GM23248 (cell line): ENCODE measurements around the gene GEMIN5. TPM values are rescaled to one million over a fixed set of nuclear protein-coding genes. Genes with fewer than 3 reads are reported as not detected.

Experiments
- DNase-seq: peaks from one replicate; pipeline ENCODE4 v3.0.0-alpha.2; 2015
- H2AFZ ChIP-seq: fragments of 200-600 bp; sonication (generic); 2 replicates; pipeline ENCODE4 v1.6.1; 2016; ENCODE audit warnings: antibody characterized with exemption
- H3F3A ChIP-seq: fragments of 200-600 bp; sonication (generic); 2 replicates; pipeline ENCODE4 v1.6.1; 2016; ENCODE audit warnings: mild to moderate bottlenecking, antibody characterized with exemption, mixed run types; ENCODE audit not compliant: insufficient read depth
- H3K27ac ChIP-seq: fragments of 200-600 bp; sonication (generic); 2 replicates; pipeline ENCODE4 v1.5.1; 2016; ENCODE audit warnings: mild to moderate bottlenecking
- H3K27me3 ChIP-seq: fragments of 200-600 bp; sonication (generic); replicated peaks from 2 replicates; pipeline ENCODE4 v1.6.1; 2016; ENCODE audit warnings: mild to moderate bottlenecking; ENCODE audit not compliant: insufficient read depth
- H3K36me3 ChIP-seq: fragments of 200-600 bp; sonication (generic); 2 replicates; pipeline ENCODE4 v1.6.1; 2016; ENCODE audit warnings: low read depth, mild to moderate bottlenecking
- H3K4me1 ChIP-seq: fragments of 200-600 bp; sonication (generic); 2 replicates; pipeline ENCODE4 v1.6.1; 2016; ENCODE audit warnings: mild to moderate bottlenecking; ENCODE audit not compliant: insufficient read depth
- H3K4me2 ChIP-seq: fragments of 200-600 bp; sonication (generic); one replicate; pipeline ENCODE4 v1.6.1; 2016; ENCODE audit warnings: mild to moderate bottlenecking; ENCODE audit not compliant: unreplicated experiment
- H3K4me3 ChIP-seq: fragments of 200-600 bp; sonication (generic); 2 replicates; pipeline ENCODE4 v1.5.1; 2016; ENCODE audit warnings: mild to moderate bottlenecking
- H3K79me2 ChIP-seq: fragments of 200-600 bp; sonication (generic); 2 replicates; pipeline ENCODE4 v1.6.1; 2016; ENCODE audit warnings: mild to moderate bottlenecking; ENCODE audit not compliant: insufficient read depth
- H3K9ac ChIP-seq: fragments of 200-600 bp; sonication (generic); 2 replicates; pipeline ENCODE4 v1.6.1; 2016; ENCODE audit warnings: mild to moderate bottlenecking
- H3K9me2 ChIP-seq: fragments of 200-600 bp; sonication (generic); 2 replicates; pipeline ENCODE4 v1.6.1; 2016; ENCODE audit warnings: mixed run types, mild to moderate bottlenecking, moderate library complexity; ENCODE audit not compliant: insufficient read depth
- H3K9me3 ChIP-seq: fragments of 200-600 bp; sonication (generic); one replicate; pipeline ENCODE4 v1.6.1; 2017; ENCODE audit warnings: low read depth
- H4K20me1 ChIP-seq: fragments of 200-600 bp; sonication (generic); 2 replicates; pipeline ENCODE4 v1.6.0; 2016; ENCODE audit not compliant: insufficient read depth
- EZH2 ChIP-seq: fragments of 200-600 bp; sonication (generic); IDR thresholded peaks from 2 replicates; pipeline ENCODE4 v1.6.1; 2018; ENCODE audit warnings: antibody characterized with exemption, mild to moderate bottlenecking; ENCODE audit not compliant: insufficient read depth, poor library complexity, severe bottlenecking
- EZH2phosphoT487 ChIP-seq: fragments of 200-600 bp; sonication (generic); IDR thresholded peaks from 2 replicates; pipeline ENCODE4 v1.6.1; 2018; ENCODE audit warnings: antibody characterized with exemption, moderate library complexity, mild to moderate bottlenecking, low read depth; ENCODE audit not compliant: insufficient read depth
- WGBS, 2 experiments: methylation state at CpG; one replicate each; pipeline ENCODE4 v1.1.6; 2015 to 2017; ENCODE audit warnings: low lambda C conversion rate in 2 of 2, low coverage in 1 of 2; ENCODE audit errors: missing lambda C conversion rate in 2 of 2; 5-methylcytosine and 5-hydroxymethylcytosine counted together
- in situ Hi-C: fragments of 300-500 bp; cut with MboI; formaldehyde crosslinking; loops from 2 replicates; pipeline ENCODE4 v1.15.0; 2020
- polyA plus RNA-seq: library from polyadenylated mRNA; unstranded; fragments of >200 nt; fragmentation: Nextera tagmentation; extraction: Ambion mirVana; gene quantifications from 2 replicates; pipeline ENCODE4 v1.2.1, GENCODE V29; 2016
- total RNA-seq: library from RNA; depleted of rRNA; stranded (reverse); fragments of >200 nt; shearing (Covaris generic); gene quantifications from 2 replicates; pipeline ENCODE4 v1.2.3, GENCODE V29; 2014

GEMIN5 gene
- total and polyA plus RNA-seq, 2 experiments from 2014 or later = 9.1 to 13.8 TPM

DNA sequence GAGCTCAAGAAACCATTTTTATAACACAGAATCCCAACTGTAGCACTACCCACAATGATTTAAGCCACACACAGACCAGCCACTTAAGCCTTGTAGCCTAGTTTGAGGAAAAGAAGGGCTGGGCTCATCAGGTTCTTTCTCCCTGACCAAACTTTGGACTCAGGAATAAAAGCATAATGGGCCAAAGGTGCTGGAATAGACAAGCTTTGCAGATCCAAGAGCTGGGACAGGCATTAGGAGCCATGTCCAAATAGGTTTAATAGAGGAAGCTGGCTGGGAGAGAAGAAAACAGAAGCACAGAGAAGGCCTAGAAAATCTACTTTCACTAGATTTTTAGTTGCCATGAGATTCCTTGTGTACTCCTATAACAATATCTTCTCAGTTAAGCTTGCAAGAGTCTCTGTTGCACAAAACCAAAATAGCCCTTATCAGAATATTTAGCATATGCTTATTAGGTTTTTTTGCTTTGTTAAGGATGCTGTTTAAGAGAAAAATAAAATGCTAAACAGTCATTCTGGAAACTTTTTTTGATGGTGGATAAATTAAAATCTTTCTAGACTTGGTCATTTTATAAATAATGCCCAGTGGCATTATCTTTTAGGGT lies 41.3 kb downstream of the GEMIN5 start:
- TF ChIP-seq EZH2phosphoT487 (no peak), EZH2 (no peak)
- Histone ChIP-seq H3K27me3 (no peaks in the 10 kb centered on the region), H3K79me2 (no peaks in the 10 kb centered on the region), H3K9me3 (no peaks in the 10 kb centered on the region), H3K4me3 (no peak overlapping the region), H3K9me2 (no peaks in the 10 kb centered on the region), H3F3A (no peaks in the 10 kb centered on the region), H2AFZ (no peak overlapping the region), H3K27ac (no peak overlapping the region), H4K20me1 (no peaks in the 10 kb centered on the region), H3K4me1 (no peaks in the 10 kb centered on the region), H3K4me2 (no peak overlapping the region), H3K9ac (no peak overlapping the region), H3K36me3 (peaks cover 39% of the 10 kb centered on the region; the same call in 1 of the 2 replicates)
- in situ Hi-C loops = no loop called here
- DNase-seq = no peak

GRCh38 chr5:154895606-154896561 lies 42.1 kb downstream of the GEMIN5 start:
- WGBS, 2 experiments = 73 to 76% methylated on average over 14 of the region's 14 CpGs
- H3K4me1 ChIP-seq = no peaks in the 10 kb centered on the region
- H3K9ac ChIP-seq = no peak overlapping the region
- H3F3A ChIP-seq = no peaks in the 10 kb centered on the region
- no peak overlapping the region for H2AFZ ChIP-seq
- no peak overlapping the region for H3K4me3 ChIP-seq
- no peaks in the 10 kb centered on the region for H4K20me1 ChIP-seq
- H3K27me3 ChIP-seq = no peaks in the 10 kb centered on the region
- H3K27ac ChIP-seq = no peak overlapping the region
- in situ Hi-C loops = no loop called here
- H3K36me3 ChIP-seq = peaks cover 34% of the 10 kb centered on the region; the same call in 1 of the 2 replicates
- no peaks in the 10 kb centered on the region for H3K9me3 ChIP-seq
- H3K4me2 ChIP-seq = no peak overlapping the region
- no peak for DNase-seq
- H3K9me2 ChIP-seq = no peaks in the 10 kb centered on the region
- H3K79me2 ChIP-seq = no peaks in the 10 kb centered on the region
- TF ChIP-seq EZH2 = no peak
- no peak for TF ChIP-seq EZH2phosphoT487

GRCh38 chr5:154893381-154893780 lies 44.6 kb downstream of the GEMIN5 start:
- 72 to 75% methylated on average over 5 of the region's 5 CpGs for WGBS, 2 experiments
- no peak for TF ChIP-seq EZH2
- no peak for TF ChIP-seq EZH2phosphoT487

DNA sequence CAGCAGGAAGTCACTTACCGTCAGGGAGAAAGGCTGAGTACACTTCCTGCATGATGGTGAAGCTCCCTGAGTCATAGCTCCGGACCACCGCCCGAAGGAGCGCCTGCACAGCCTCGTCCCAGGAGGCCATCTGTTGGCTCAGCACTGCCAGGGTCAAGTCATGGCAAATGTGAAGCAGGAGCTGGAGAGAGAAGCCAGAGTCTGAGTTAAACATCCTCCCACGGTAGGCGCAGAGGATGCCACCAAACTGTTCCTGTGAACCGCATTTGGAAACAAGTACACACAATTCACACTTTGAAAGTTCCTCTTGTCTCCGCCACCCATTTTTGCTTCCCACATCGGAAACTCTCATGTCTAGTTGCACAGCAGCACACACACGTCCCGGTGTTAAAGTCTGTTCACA lies 45.6 kb downstream of the GEMIN5 start:
- 89% methylated on average over 13 of the region's 13 CpGs for WGBS, 2 experiments
- no peaks in the 10 kb centered on the region for H3K27me3 ChIP-seq
- no peaks in the 10 kb centered on the region for H3F3A ChIP-seq
- H3K27ac ChIP-seq = no peak overlapping the region
- H3K9ac ChIP-seq = no peak overlapping the region
- H3K4me2 ChIP-seq = no peak overlapping the region
- TF ChIP-seq EZH2phosphoT487 = no peak
- TF ChIP-seq EZH2 = no peak
- H3K9me2 ChIP-seq = no peaks in the 10 kb centered on the region
- H3K4me3 ChIP-seq = no peak overlapping the region
- no peak for DNase-seq
- H3K79me2 ChIP-seq = no peaks in the 10 kb centered on the region
- in situ Hi-C loops = no loop called here
- peaks cover 37% of the 10 kb centered on the region for H3K36me3 ChIP-seq
- H2AFZ ChIP-seq = no peak overlapping the region
- H3K4me1 ChIP-seq = no peaks in the 10 kb centered on the region
- H3K9me3 ChIP-seq = no peaks in the 10 kb centered on the region
- no peaks in the 10 kb centered on the region for H4K20me1 ChIP-seq

More at GRCh38 chr5:154893381-154893780, 44.6 kb downstream of the GEMIN5 start:
- H2AFZ ChIP-seq = no peak overlapping the region
- H3K27me3 ChIP-seq = no peaks in the 10 kb centered on the region
- peaks cover 33% of the 10 kb centered on the region for H3K36me3 ChIP-seq
- no peaks in the 10 kb centered on the region for H3K79me2 ChIP-seq
- DNase-seq = no peak
- H3K9me3 ChIP-seq = no peaks in the 10 kb centered on the region
- in situ Hi-C loops = no loop called here
- H3K27ac ChIP-seq = no peak overlapping the region
- no peaks in the 10 kb centered on the region for H4K20me1 ChIP-seq
- H3K9me2 ChIP-seq = no peaks in the 10 kb centered on the region
- H3F3A ChIP-seq = no peaks in the 10 kb centered on the region
- H3K4me3 ChIP-seq = no peak overlapping the region
- H3K4me1 ChIP-seq = no peaks in the 10 kb centered on the region
- H3K9ac ChIP-seq = no peak overlapping the region
- no peak overlapping the region for H3K4me2 ChIP-seq
